Peyer's patch (tissue), 4 donors: ENCODE measurements around the gene UGT1A7.

Experiments used
- CTCF ChIP-seq, 6 experiments: fragments of 450-650 bp in 4 of 6; fragments of 200-600 bp in 2 of 6; sonication (generic) in 1 of 6; IDR thresholded peaks; one replicate each; pipeline ENCODE4 v1.5.1; 2017 to 2019; ENCODE audit warnings: antibody characterized with exemption in 6 of 6, mild to moderate bottlenecking in 3 of 6, moderate library complexity in 1 of 6
- POLR2A ChIP-seq, 2 donors: fragments of 450-650 bp; IDR thresholded peaks; one replicate each; pipeline ENCODE4 v1.5.1; 2017; ENCODE audit warnings: antibody characterized with exemption in 2 of 2, mild to moderate bottlenecking in 2 of 2, moderate library complexity in 2 of 2

GRCh38 chr2:233691443-233692433, 10.0 kb downstream of the UGT1A7 start:
- TF ChIP-seq CTCF (IDR thresholded peaks at IDR 0.05) (no peak), POLR2A (IDR thresholded peaks at IDR 0.05) (no peak)
